ENCODE measurements around the gene ZNF106.

DNA sequence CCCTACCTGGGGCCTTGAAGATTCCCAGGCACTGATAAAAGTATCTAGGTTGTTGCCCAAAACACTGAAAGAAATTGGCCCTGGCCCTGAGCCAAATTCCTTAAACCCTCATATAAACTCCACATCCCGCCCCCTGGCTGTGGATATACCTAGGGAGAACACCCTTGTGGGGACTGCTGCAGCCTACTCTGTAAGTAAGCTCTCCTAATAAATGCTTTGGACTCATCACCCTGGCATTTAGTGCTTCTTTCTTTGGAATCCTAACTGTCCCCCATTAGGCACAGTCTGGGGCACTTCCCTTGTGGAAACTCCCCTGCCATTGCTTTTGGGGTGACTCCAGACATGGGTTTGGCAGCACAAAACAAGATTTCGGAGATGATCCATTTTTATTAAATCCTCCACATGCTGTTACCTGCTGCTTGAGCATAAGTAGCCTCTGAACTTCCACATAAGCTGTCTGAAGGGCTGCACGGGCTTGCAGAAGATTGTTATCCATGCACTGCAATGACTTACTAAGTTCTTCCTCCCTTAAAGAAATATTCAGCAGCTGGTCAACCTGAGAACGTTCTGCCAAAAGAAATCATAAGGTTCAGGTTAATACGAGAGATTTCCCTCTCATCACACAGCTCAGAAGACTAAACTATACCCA lies 46.4 kb downstream of the ZNF106 start:
- TF ChIP-seq, protein P1, sequence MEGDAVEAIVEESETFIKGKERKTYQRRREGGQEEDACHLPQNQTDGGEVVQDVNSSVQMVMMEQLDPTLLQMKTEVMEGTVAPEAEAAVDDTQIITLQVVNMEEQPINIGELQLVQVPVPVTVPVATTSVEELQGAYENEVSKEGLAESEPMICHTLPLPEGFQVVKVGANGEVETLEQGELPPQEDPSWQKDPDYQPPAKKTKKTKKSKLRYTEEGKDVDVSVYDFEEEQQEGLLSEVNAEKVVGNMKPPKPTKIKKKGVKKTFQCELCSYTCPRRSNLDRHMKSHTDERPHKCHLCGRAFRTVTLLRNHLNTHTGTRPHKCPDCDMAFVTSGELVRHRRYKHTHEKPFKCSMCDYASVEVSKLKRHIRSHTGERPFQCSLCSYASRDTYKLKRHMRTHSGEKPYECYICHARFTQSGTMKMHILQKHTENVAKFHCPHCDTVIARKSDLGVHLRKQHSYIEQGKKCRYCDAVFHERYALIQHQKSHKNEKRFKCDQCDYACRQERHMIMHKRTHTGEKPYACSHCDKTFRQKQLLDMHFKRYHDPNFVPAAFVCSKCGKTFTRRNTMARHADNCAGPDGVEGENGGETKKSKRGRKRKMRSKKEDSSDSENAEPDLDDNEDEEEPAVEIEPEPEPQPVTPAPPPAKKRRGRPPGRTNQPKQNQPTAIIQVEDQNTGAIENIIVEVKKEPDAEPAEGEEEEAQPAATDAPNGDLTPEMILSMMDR (IDR thresholded peaks at IDR 0.05; ENCODE audit: low read depth, low read length) = no peak
- TF ChIP-seq POLR2A (IDR thresholded peaks at IDR 0.05; ENCODE audit: extremely low read depth, insufficient read length) (no peak), MYC (IDR thresholded peaks at IDR 0.05; ENCODE audit: low read depth, low read length) (no peak)
- TF ChIP-seq, protein P2, sequence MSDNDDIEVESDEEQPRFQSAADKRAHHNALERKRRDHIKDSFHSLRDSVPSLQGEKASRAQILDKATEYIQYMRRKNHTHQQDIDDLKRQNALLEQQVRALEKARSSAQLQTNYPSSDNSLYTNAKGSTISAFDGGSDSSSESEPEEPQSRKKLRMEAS (IDR thresholded peaks at IDR 0.05; ENCODE audit: low read depth, low read length) = no peak

Data from NB4 (cell line).